ENCODE results near the gene RDH12. TPM values are rescaled to one million over a fixed set of nuclear protein-coding genes. Genes with fewer than 3 reads are reported as not detected.

RDH12 gene
- total and polyA plus RNA-seq, 9 of the 15 experiments (the other 6 are each of a cell fraction or from before 2014, with no cell fraction given) = 0.03 to 0.29 (median 0.07) TPM; not detected in 2

DNA sequence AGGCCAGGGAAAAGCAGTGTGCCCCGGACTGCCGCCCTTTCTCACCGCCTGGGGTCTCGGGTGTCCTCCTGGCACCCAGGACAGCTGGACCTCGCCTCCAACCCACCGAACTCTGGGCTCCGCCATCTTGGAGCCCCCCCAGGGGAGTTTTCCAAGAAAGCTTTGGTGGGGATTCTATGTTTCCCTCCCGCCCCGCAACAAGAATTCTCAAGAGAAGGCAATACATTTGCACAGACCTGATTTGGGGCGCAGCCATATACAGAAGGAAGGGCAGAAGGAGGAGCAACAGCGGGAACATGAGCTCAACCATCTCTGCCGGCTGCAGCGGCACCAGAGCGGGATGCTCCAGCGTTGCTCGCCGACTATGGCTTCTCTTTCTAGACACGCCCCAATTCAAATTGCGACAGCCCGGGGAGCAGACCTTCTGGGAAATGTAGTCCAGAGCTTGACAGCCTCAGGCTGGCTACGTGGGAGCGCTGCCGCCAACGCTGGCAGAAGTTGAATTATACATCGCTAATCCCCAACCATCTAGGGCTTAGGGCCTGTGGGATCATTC lies 6.2 kb upstream of the RDH12 start, which contains the start of gene RDH11 (continued):
- TF ChIP-seq, protein P1, sequence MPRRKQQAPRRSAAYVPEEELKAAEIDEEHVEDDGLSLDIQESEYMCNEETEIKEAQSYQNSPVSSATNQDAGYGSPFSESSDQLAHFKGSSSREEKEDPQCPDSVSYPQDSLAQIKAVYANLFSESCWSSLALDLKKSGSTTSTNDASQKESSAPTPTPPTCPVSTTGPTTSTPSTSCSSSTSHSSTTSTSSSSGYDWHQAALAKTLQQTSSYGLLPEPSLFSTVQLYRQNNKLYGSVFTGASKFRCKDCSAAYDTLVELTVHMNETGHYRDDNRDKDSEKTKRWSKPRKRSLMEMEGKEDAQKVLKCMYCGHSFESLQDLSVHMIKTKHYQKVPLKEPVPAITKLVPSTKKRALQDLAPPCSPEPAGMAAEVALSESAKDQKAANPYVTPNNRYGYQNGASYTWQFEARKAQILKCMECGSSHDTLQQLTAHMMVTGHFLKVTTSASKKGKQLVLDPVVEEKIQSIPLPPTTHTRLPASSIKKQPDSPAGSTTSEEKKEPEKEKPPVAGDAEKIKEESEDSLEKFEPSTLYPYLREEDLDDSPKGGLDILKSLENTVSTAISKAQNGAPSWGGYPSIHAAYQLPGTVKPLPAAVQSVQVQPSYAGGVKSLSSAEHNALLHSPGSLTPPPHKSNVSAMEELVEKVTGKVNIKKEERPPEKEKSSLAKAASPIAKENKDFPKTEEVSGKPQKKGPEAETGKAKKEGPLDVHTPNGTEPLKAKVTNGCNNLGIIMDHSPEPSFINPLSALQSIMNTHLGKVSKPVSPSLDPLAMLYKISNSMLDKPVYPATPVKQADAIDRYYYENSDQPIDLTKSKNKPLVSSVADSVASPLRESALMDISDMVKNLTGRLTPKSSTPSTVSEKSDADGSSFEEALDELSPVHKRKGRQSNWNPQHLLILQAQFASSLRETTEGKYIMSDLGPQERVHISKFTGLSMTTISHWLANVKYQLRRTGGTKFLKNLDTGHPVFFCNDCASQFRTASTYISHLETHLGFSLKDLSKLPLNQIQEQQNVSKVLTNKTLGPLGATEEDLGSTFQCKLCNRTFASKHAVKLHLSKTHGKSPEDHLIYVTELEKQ (CRISPR knock-in tag; IDR thresholded peaks at IDR 0.05) = no peak
- TF ChIP-seq SOX6 (IDR thresholded peaks at IDR 0.05) = no peak
- no peak for TF ChIP-seq ZBTB40 (IDR thresholded peaks at IDR 0.05)
- no peak for TF ChIP-seq ZBTB40 (CRISPR knock-in tag; IDR thresholded peaks at IDR 0.05)
- TF ChIP-seq GABPB1 (CRISPR knock-in tag; IDR thresholded peaks at IDR 0.05) = no peak
- TF ChIP-seq PHB (CRISPR knock-in tag; IDR thresholded peaks at IDR 0.05) = no peak
- TF ChIP-seq, protein P2, sequence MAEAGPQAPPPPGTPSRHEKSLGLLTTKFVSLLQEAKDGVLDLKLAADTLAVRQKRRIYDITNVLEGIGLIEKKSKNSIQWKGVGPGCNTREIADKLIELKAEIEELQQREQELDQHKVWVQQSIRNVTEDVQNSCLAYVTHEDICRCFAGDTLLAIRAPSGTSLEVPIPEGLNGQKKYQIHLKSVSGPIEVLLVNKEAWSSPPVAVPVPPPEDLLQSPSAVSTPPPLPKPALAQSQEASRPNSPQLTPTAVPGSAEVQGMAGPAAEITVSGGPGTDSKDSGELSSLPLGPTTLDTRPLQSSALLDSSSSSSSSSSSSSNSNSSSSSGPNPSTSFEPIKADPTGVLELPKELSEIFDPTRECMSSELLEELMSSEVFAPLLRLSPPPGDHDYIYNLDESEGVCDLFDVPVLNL (CRISPR knock-in tag; IDR thresholded peaks at IDR 0.05; ENCODE audit: low read depth) = no peak
- peak; percentile 74; the same call in 1 of the 2 replicates for TF ChIP-seq PML (IDR thresholded peaks at IDR 0.05; ENCODE audit: low read length)
- TF ChIP-seq ZNF778 (CRISPR knock-in tag; IDR thresholded peaks at IDR 0.05) = no peak
- TF ChIP-seq BRCA1 (IDR thresholded peaks at IDR 0.05) = no peak
- TF ChIP-seq BRCA1 (CRISPR knock-in tag; IDR thresholded peaks at IDR 0.05) = no peak
- no peak for TF ChIP-seq L3MBTL2 (IDR thresholded peaks at IDR 0.05)

Data from K562 (cell line).